ENCODE results near the gene TMEM132A.

The TMEM132A gene

DNA sequence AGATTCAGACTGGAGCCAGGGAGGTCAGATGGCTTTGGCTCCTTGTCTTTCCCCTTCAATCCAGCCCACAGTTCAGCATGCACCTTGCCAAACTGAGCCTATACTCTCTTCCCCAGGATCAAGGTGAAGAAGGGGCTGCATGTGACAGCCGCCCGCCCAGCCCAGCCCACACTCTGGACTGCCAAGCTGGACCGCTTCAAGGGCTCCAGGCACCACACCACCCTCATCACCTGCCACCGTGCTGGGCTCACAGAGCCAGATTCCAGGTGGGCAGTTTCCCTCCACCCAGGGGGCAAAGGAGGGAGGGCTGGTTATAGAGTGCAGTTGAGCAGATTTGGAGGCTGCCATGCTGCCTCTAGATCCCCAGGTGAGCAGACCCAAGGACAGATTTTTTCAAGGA is 6.1 kb downstream of the TMEM132A start:
- TF ChIP-seq, protein P1, sequence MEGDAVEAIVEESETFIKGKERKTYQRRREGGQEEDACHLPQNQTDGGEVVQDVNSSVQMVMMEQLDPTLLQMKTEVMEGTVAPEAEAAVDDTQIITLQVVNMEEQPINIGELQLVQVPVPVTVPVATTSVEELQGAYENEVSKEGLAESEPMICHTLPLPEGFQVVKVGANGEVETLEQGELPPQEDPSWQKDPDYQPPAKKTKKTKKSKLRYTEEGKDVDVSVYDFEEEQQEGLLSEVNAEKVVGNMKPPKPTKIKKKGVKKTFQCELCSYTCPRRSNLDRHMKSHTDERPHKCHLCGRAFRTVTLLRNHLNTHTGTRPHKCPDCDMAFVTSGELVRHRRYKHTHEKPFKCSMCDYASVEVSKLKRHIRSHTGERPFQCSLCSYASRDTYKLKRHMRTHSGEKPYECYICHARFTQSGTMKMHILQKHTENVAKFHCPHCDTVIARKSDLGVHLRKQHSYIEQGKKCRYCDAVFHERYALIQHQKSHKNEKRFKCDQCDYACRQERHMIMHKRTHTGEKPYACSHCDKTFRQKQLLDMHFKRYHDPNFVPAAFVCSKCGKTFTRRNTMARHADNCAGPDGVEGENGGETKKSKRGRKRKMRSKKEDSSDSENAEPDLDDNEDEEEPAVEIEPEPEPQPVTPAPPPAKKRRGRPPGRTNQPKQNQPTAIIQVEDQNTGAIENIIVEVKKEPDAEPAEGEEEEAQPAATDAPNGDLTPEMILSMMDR (IDR thresholded peaks at IDR 0.05; ENCODE audit: low read depth, low read length, missing control alignments) = no peak
- H3K4me3 ChIP-seq (ENCODE audit: low read depth, low read length) = no peak overlapping the region
- no peak for DNase-seq (ENCODE audit: low read depth)
- in situ Hi-C loops (cut with HindIII; ENCODE audit: low sequenced_read_pairs) = no loop called here

DNA sequence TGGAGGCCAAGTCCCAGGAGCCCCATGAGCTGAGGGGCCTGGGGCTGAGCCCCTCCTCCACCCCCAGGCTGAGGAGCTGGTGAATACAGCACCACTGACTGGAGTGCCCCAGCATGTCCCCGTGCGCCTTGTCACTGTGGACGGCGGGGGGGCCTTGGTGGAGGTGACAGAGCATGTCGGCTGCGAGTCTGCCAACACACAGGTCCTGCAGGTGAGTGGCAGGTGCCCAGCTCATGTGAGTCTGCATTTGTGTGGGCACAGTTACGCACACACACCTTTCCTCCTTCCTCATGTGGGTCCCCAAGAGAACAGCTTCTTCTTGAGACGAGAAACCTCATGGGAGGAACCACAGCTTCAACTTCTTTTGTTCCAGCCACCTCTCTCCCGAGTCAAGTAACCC is 7.7 kb downstream of the TMEM132A start:
- no peak for DNase-seq (ENCODE audit: low read depth)
- in situ Hi-C loops (cut with HindIII; ENCODE audit: low sequenced_read_pairs) = no loop called here
- H3K4me3 ChIP-seq (ENCODE audit: low read depth, low read length) = no peak overlapping the region
- TF ChIP-seq, protein P1 (IDR thresholded peaks at IDR 0.05; ENCODE audit: low read depth, low read length, missing control alignments) = no peak

DNA sequence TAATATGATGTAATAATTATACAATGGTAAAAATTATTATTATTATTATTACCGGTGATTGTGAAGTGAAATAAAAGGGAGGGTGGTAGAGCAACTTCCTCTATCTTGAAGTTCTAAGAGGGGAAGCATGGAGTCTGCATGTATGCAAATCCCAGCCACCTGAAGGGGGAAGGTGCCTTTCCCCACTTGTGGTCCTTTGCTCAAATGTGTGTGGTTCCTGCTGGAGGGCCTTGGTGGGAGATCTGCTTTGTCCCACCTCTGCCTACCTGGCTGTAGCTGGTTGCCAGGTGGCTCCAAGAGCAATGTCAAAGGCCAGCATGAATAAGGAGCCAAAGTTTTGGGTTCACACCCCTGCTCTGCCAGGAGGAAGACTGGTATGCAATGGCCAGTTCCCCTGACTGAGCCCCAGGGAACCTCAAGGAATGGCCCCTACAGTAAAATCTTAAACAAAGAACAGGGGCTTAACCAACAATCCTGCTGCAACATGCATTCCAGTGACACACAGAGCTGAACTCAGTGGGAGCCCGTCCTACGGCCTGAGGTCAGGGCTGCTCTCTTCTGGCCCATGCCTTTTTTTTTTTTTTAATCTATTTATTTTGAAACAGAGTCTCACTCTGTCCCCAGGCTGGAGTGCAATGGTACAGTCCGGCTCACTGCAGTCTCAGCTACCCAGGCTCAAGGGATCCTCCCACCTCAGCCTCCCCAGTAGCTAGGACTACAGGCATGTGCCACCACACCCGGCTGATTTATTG is 8.5 kb downstream of the TMEM132A start:
- H3K4me3 ChIP-seq (ENCODE audit: low read depth, low read length) = no peak overlapping the region
- in situ Hi-C loops (cut with HindIII; ENCODE audit: low sequenced_read_pairs) = no loop called here
- TF ChIP-seq, protein P1 (IDR thresholded peaks at IDR 0.05; ENCODE audit: low read depth, low read length, missing control alignments) = no peak
- DNase-seq (ENCODE audit: low read depth) = no peak

DNA sequence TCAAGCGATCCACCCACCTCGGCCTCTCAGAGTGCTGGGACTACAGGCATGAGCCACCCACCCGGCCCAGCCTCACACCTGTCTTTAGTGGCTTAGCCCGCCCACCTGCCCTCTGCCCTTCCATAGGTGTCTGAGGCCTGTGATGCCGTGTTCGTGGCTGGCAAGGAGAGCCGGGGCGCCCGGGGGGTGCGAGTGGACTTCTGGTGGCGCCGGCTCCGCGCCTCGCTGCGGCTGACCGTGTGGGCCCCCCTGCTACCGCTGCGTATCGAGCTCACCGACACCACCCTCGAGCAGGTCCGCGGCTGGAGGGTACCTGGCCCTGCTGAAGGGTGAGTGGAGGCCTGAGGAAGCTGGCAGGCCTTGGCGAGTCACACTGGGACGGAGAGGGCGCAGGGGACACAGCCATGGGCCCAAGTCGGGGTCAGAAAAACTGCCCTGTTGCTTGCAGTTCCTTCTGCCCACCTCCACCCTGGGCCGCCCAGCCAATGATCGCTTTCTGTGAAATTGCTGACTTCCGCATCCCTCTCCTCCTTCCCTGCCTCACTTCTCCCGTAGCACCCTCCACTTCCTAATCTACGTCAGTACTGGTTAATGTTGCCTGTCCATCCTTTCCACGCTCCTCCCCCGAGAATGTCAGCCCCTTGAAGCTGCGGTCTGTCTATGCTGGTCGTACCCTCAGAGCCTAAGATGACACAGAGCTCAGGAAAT is 9.3 kb downstream of the TMEM132A start:
- in situ Hi-C loops (cut with HindIII; ENCODE audit: low sequenced_read_pairs) = no loop called here
- H3K4me3 ChIP-seq (ENCODE audit: low read depth, low read length) = no peak overlapping the region
- no peak for DNase-seq (ENCODE audit: low read depth)
- TF ChIP-seq, protein P1 (IDR thresholded peaks at IDR 0.05; ENCODE audit: low read depth, low read length, missing control alignments) = no peak

DNA sequence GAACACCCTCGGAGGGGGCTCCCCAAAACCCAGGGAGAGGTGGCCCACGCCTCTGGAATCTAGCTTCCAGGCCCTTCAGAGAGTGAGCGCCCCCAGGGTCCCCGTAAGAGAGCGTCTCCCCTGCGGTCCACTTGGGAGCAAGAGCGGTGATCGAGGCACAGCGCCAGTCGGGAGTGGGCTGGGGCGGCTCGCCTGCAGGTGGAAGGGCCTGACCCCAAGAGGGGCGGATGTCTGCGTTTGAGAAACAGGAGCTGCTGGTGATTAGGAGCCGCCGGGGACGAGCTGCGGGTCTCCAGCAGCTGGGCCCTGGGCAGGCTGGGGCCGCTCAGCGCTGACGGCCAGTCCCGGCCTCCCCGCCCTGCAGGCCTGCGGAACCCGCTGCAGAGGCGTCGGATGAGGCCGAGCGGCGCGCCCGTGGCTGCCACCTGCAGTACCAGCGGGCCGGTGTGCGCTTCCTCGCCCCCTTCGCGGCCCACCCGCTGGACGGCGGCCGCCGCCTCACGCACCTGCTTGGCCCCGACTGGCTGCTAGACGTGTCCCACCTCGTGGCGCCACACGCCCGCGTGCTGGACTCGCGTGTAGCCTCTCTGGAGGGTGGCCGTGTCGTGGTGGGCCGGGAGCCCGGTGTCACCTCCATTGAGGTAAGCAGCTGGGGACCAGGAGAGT is 10.0 kb downstream of the TMEM132A start:
- in situ Hi-C loops (cut with HindIII; ENCODE audit: low sequenced_read_pairs) = no loop called here
- no peak for DNase-seq (ENCODE audit: low read depth)
- TF ChIP-seq, protein P1 (IDR thresholded peaks at IDR 0.05; ENCODE audit: low read depth, low read length, missing control alignments) = no peak
- no peak overlapping the region for H3K4me3 ChIP-seq (ENCODE audit: low read depth, low read length)

DNA sequence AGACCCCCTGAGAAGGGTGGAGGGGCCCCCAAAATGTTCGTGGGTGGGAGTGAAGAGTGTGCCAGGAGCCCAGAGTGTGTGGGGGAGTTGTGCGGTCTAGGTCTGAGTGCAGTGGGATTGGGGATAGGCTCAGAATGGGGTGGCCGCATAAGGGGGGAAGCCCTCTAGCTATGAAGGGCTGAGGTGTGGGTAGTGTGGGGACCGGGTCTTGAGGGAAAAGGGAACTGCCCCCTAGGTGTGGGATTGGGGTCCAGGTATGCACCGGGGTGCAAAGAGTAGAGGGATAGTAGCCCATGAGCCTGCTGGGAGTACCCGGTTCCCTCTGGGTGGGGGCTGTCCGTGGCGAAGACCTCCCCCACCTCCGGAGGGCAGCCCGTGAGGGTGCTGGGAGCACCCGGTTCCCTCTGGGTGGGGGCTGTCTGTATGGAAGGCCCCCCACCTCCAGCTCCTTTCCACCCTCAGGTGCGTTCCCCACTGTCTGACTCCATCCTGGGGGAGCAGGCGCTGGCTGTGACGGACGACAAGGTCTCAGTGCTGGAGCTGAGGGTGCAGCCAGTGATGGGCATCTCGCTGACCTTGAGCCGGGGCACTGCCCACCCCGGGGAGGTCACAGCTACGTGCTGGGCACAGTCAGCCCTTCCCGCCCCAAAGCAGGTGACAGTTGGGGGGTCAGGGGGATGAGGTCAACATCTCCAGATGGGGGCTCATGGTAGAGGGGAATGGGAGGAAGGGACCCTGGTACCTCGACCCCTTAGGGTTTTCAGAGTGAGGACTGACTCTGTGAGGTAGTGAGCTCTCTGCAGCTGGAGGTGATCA is 10.7 kb downstream of the TMEM132A start:
- no peak for DNase-seq (ENCODE audit: low read depth)
- in situ Hi-C loops (cut with HindIII; ENCODE audit: low sequenced_read_pairs) = no loop called here
- TF ChIP-seq, protein P1 (IDR thresholded peaks at IDR 0.05; ENCODE audit: low read depth, low read length, missing control alignments) = no peak
- H3K4me3 ChIP-seq (ENCODE audit: low read depth, low read length) = no peak overlapping the region
